Spleen (tissue), 7 donors: Measurements from ENCODE around the gene PRKCE.

Source experiments
- POLR2A ChIP-seq, 3 donors: fragments of 450-650 bp; IDR thresholded peaks; one replicate each; pipeline ENCODE4 v1.5.1; 2017; ENCODE audit warnings: antibody characterized with exemption in 3 of 3, mild to moderate bottlenecking in 1 of 3
- POLR2AphosphoS5 ChIP-seq, 3 donors: sonication (generic); formaldehyde crosslinking; IDR thresholded peaks; one replicate each; pipeline ENCODE4 v1.5.1; 2017; ENCODE audit warnings: antibody characterized with exemption in 3 of 3
- TF ChIP-seq, protein P1 (sequence below), 11 experiments: fragments of 200-600 bp in 7 of 11; fragments of 450-650 bp in 4 of 11; sonication (generic) in 4 of 11; IDR thresholded peaks in 8 of 11; conservative IDR thresholded peaks in 3 of 11; 1 replicate in 7 of 11; 2 replicates in 4 of 11; pipeline versions ENCODE4 v1.4.0 to v1.8.0; 2016 to 2021; ENCODE audit warnings: antibody characterized with exemption in 11 of 11, inconsistent platforms in 4 of 11, mild to moderate bottlenecking in 1 of 11
- donor health status: DM: no; HTN: no; CAD: no; lungs with moderate emphysema.
- donor health status: DM: no; HTN: no; CAD: no.
- donor health status: DM: no; HTN: no; CAD: no.

- TF ChIP-seq, protein P1, sequence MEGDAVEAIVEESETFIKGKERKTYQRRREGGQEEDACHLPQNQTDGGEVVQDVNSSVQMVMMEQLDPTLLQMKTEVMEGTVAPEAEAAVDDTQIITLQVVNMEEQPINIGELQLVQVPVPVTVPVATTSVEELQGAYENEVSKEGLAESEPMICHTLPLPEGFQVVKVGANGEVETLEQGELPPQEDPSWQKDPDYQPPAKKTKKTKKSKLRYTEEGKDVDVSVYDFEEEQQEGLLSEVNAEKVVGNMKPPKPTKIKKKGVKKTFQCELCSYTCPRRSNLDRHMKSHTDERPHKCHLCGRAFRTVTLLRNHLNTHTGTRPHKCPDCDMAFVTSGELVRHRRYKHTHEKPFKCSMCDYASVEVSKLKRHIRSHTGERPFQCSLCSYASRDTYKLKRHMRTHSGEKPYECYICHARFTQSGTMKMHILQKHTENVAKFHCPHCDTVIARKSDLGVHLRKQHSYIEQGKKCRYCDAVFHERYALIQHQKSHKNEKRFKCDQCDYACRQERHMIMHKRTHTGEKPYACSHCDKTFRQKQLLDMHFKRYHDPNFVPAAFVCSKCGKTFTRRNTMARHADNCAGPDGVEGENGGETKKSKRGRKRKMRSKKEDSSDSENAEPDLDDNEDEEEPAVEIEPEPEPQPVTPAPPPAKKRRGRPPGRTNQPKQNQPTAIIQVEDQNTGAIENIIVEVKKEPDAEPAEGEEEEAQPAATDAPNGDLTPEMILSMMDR (IDR thresholded peaks at IDR 0.05 in 8 of 11, conservative IDR thresholded peaks at IDR 0.05 in 3 of 11) = no peak
- no peak for TF ChIP-seq POLR2A (IDR thresholded peaks at IDR 0.05)
- no peak for TF ChIP-seq POLR2AphosphoS5 (IDR thresholded peaks at IDR 0.05)
Observed at GRCh38 chr2:46050027-46050426, 398.6 kb downstream of the PRKCE start.
